DOHH2 (cell line): ENCODE measurements around the gene LRMDA.

Source experiments
- H3F3A ChIP-seq: fragments of 200-600 bp; sonication (generic), shearing (Covaris generic); 2 replicates; pipeline ENCODE4 v1.6.0; 2016; ENCODE audit warnings: antibody characterized with exemption, mild to moderate bottlenecking; ENCODE audit not compliant: control insufficient read depth, insufficient read depth
- H3K27ac ChIP-seq: fragments of 200-600 bp; sonication (generic); 2 replicates; pipeline ENCODE4 v1.5.1; 2014; ENCODE audit warnings: low read depth, mild to moderate bottlenecking, low read length, moderate library complexity
- H3K27me3 ChIP-seq: fragments of 200-600 bp; sonication (generic); 2 replicates; pipeline ENCODE4 v1.6.1; 2014; ENCODE audit warnings: mild to moderate bottlenecking, low read length, mixed read lengths; ENCODE audit not compliant: control insufficient read depth
- H3K36me3 ChIP-seq: fragments of 200-600 bp; sonication (generic); 2 replicates; pipeline ENCODE4 v1.6.1; 2014; ENCODE audit warnings: mild to moderate bottlenecking, low read length, moderate library complexity, mixed read lengths; ENCODE audit not compliant: control insufficient read depth
- H3K4me1 ChIP-seq: fragments of 200-600 bp; sonication (generic); 2 replicates; pipeline ENCODE4 v1.6.1; 2014; ENCODE audit warnings: mild to moderate bottlenecking, low read length, mixed read lengths; ENCODE audit not compliant: control insufficient read depth
- H3K4me2 ChIP-seq: fragments of 200-600 bp; sonication (generic); 2 replicates; pipeline ENCODE4 v1.6.0; 2014; ENCODE audit warnings: mild to moderate bottlenecking, low read length, moderate library complexity
- H3K4me3 ChIP-seq: fragments of 200-600 bp; sonication (generic); 2 replicates; pipeline ENCODE4 v1.5.1; 2014; ENCODE audit warnings: mild to moderate bottlenecking, low read length, mixed read lengths
- H3K79me2 ChIP-seq: fragments of 200-600 bp; sonication (generic); 2 replicates; pipeline ENCODE4 v1.6.1; 2014; ENCODE audit warnings: mild to moderate bottlenecking, low read length, mixed read lengths; ENCODE audit not compliant: control insufficient read depth
- H3K9me2 ChIP-seq: fragments of 200-600 bp; sonication (generic); replicated peaks from 2 replicates; pipeline ENCODE4 v1.6.1; 2014; ENCODE audit warnings: mild to moderate bottlenecking, low read length, mixed read lengths; ENCODE audit not compliant: control insufficient read depth
- H3K9me3 ChIP-seq: fragments of 200-600 bp; sonication (generic); 2 replicates; pipeline ENCODE4 v1.6.1; 2014; ENCODE audit warnings: antibody characterized with exemption, low read length, mixed read lengths; ENCODE audit not compliant: control insufficient read depth, insufficient read depth
- H4K20me1 ChIP-seq: fragments of 200-600 bp; sonication (generic); 2 replicates; pipeline ENCODE4 v1.6.0; 2014; ENCODE audit warnings: low read depth, mild to moderate bottlenecking, antibody characterized with exemption, low read length, moderate library complexity; ENCODE audit not compliant: control insufficient read depth, insufficient read depth
- EZH2phosphoT487 ChIP-seq: fragments of 200-600 bp; sonication (generic); IDR thresholded peaks from 2 replicates; pipeline ENCODE4 v1.6.1; 2017; ENCODE audit warnings: borderline replicate concordance, mild to moderate bottlenecking, antibody characterized with exemption, low read length, moderate library complexity, mixed read lengths
- TF ChIP-seq, protein P1 (sequence below): fragments of 200-600 bp; sonication (generic); IDR thresholded peaks from one replicate; pipeline ENCODE4 v1.5.1; 2014; ENCODE audit warnings: antibody characterized with exemption, mild to moderate bottlenecking, low read depth, low read length; ENCODE audit not compliant: poor library complexity, severe bottlenecking

The LRMDA gene

DNA sequence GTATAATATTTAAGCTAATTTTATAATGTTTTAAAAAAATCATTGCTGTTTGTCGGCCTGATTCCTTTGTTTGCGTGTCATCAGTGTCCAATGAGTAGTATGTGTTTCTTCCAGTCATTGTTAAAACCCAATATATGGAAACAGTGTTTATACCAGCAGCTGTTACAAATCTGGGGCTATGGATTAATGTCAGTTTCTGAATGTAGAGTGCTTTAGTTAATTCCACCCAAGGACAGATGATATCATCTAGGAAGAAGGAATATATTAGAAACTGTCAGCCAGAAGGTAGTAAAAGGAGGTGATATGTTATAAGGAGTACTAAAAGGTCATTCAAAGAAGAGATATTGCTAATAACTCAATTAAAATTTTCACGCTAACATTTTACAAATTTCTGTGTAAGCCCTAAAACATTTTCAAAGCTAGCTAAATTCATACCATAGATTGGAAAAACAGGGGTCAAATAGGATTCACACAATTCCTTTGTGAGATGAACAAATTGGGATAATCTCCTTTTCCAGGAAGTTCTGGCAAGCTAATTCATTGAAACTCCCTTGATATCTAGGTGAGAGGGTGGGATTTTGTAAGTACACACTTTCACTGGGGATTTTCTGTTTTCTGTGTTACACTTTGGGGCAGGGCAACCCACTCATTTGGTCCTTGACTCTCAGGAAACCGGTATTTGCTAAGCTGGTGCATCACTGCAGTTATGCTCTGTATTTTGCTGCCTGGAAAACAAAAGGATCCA lies 448.8 kb downstream of the LRMDA start:
- Histone ChIP-seq H4K20me1 (no peaks in the 10 kb centered on the region), H3K27ac (no peak overlapping the region), H3K4me3 (no peak overlapping the region), H3K4me2 (no peak overlapping the region), H3F3A (no peaks in the 10 kb centered on the region), H3K4me1 (no peaks in the 10 kb centered on the region), H3K9me3 (no peaks in the 10 kb centered on the region), H3K79me2 (no peaks in the 10 kb centered on the region), H3K9me2 (no peaks in the 10 kb centered on the region), H3K27me3 (no peaks in the 10 kb centered on the region), H3K36me3 (no peaks in the 10 kb centered on the region)
- TF ChIP-seq, protein P1, sequence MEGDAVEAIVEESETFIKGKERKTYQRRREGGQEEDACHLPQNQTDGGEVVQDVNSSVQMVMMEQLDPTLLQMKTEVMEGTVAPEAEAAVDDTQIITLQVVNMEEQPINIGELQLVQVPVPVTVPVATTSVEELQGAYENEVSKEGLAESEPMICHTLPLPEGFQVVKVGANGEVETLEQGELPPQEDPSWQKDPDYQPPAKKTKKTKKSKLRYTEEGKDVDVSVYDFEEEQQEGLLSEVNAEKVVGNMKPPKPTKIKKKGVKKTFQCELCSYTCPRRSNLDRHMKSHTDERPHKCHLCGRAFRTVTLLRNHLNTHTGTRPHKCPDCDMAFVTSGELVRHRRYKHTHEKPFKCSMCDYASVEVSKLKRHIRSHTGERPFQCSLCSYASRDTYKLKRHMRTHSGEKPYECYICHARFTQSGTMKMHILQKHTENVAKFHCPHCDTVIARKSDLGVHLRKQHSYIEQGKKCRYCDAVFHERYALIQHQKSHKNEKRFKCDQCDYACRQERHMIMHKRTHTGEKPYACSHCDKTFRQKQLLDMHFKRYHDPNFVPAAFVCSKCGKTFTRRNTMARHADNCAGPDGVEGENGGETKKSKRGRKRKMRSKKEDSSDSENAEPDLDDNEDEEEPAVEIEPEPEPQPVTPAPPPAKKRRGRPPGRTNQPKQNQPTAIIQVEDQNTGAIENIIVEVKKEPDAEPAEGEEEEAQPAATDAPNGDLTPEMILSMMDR: no peak
- TF ChIP-seq EZH2phosphoT487: no peak

DNA sequence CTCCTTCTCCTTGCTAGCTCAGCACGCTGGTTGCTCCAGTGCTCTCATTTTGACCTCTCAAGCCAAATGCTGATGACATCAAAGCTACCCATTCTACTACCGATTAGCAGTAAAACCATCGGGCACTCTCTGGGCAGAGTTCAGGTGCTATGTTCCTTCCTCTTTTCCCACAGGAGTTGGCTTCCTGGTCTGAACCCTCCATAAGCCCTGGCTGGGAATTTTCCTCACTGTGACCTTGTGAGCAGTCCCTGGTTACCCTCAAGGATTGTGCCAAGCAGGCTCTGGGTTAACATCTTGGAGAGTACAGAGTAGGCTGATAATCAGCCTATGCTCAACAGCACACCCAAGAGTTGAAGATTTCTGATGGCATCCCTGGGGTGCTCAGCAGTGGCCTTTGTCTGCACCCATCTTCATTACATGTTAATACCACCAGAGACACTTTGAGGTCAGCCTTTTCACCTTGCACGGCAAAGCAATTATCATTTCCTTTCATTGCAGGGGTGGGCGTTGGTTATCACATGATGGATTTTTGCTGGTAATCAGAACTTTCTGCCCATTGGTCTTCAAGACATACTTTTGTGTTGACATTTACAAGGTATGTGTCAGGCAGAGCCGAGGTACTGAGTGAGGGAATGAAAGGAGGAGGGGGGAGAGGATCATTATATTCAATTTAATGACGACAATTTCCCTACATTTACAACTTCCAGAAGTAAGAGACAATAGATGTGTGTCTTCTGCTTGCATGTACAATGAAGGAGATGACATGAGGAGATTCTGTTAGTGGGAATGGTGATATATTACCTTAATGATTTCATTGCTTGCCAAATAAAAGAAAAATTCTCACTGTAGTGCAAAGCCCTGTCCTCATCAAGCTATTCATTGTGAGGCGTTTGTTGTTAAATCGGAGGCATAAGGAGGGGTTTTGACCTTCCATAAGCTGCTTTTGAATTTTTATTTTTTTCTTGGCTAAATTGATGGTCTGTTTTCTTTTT lies 452.0 kb downstream of the LRMDA start:
- Histone ChIP-seq H3K27ac (no peak overlapping the region), H3K27me3 (no peaks in the 10 kb centered on the region), H3K36me3 (no peaks in the 10 kb centered on the region), H3K9me2 (no peaks in the 10 kb centered on the region), H3K9me3 (no peaks in the 10 kb centered on the region), H3K4me2 (no peak overlapping the region), H4K20me1 (no peaks in the 10 kb centered on the region), H3K79me2 (no peaks in the 10 kb centered on the region), H3F3A (no peaks in the 10 kb centered on the region), H3K4me3 (no peak overlapping the region), H3K4me1 (no peaks in the 10 kb centered on the region)
- TF ChIP-seq, protein P1: no peak

DNA sequence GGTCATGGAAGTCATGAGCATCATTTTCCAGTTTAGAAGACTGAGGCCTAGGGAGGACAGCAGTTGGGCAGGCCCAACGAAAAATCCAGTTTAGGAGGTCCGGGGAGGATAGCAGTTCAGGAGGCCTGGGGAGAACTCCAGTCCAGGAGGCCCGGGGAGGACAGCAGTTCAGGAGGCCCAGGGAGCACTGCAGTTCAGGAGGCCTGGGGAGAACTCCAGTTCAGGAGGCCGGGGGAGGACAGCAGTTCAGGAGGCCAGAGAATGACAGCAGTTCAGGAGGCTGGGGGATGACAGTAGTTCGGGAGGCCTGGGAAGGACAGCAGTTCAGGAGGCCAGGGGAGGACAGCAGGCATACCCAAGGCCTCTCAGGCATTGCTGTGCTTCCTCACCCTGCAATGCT lies 453.4 kb downstream of the LRMDA start:
- H3K4me3 ChIP-seq: no peak overlapping the region
- no peaks in the 10 kb centered on the region for H3K4me1 ChIP-seq
- no peaks in the 10 kb centered on the region for H3F3A ChIP-seq
- no peaks in the 10 kb centered on the region for H4K20me1 ChIP-seq
- H3K36me3 ChIP-seq: no peaks in the 10 kb centered on the region
- no peaks in the 10 kb centered on the region for H3K27me3 ChIP-seq
- H3K79me2 ChIP-seq: no peaks in the 10 kb centered on the region
- no peak for TF ChIP-seq EZH2phosphoT487
- TF ChIP-seq, protein P1: no peak
- no peak overlapping the region for H3K4me2 ChIP-seq
- H3K9me2 ChIP-seq: no peaks in the 10 kb centered on the region
- no peak overlapping the region for H3K27ac ChIP-seq
- no peaks in the 10 kb centered on the region for H3K9me3 ChIP-seq
